Panc1 (cell line): ENCODE measurements around the gene UNC13C. TPM values are rescaled to one million over a fixed set of nuclear protein-coding genes. Genes with fewer than 3 reads are reported as not detected.

Experiments used
- ATAC-seq: fragments of 200-7000 bp; cut with Tn5 transposase; 2 replicates; pipeline ENCODE4 v1.9.1; 2020; ENCODE audit warnings: mild to moderate bottlenecking, moderate library complexity
- BruUV-seq: library from RNA; stranded (reverse); fragments of 400-500 nt; replicated peaks from 2 replicates; lab custom pipeline; 2021; lab: Mats Ljungman, UMichigan
- CTCF ChIA-PET: fragments of 300-600 bp; sonication (Branson Sonifier 250); formaldehyde crosslinking; loops from one replicate; lab custom pipeline; 2022; ENCODE audit warnings: antibody characterized with exemption; lab: Charles Lee
- POLR2A ChIA-PET: fragments of 300-600 bp; sonication (Branson Sonifier 250); formaldehyde crosslinking; loops from one replicate; lab custom pipeline; 2022; ENCODE audit warnings: antibody characterized with exemption; lab: Charles Lee
- DNase-seq: peaks from one replicate; pipeline ENCODE4 v3.0.0-alpha.2; 2010; ENCODE audit warnings: low read depth, low spot score
- H3K27ac ChIP-seq: 2 replicates; pipeline ENCODE4 v1.5.1; 2011; ENCODE audit warnings: mild to moderate bottlenecking, low read length, inconsistent platforms
- H3K27me3 ChIP-seq: fragments of 200-500 bp; sonication (Bioruptor generic); 2 replicates; pipeline ENCODE4 v1.6.0; 2014; ENCODE audit warnings: low read length, inconsistent platforms; ENCODE audit not compliant: control insufficient read depth, insufficient read depth
- H3K36me3 ChIP-seq: fragments of 200-500 bp; sonication (Bioruptor generic); 2 replicates; pipeline ENCODE4 v1.5.1; 2014; ENCODE audit warnings: inconsistent platforms, mild to moderate bottlenecking, low read length, moderate library complexity; ENCODE audit not compliant: control insufficient read depth, insufficient read depth
- H3K4me1 ChIP-seq: 2 replicates; pipeline ENCODE4 v1.5.1; 2011; ENCODE audit warnings: inconsistent platforms, mild to moderate bottlenecking, low read length, moderate library complexity; ENCODE audit not compliant: control insufficient read depth, insufficient read depth
- H3K4me3 ChIP-seq, 2 experiments: 2 replicates each; pipeline ENCODE4 v1.5.1; 2011 to 2012; ENCODE audit warnings: low read depth in 2 of 2, low read length in 2 of 2, mild to moderate bottlenecking in 2 of 2, inconsistent platforms in 1 of 2, moderate library complexity in 1 of 2
- H3K9me3 ChIP-seq: fragments of 200-500 bp; sonication (Bioruptor generic); 2 replicates; pipeline ENCODE4 v1.5.1; 2014; ENCODE audit warnings: low read depth, mild to moderate bottlenecking, inconsistent platforms, low read length, moderate library complexity; ENCODE audit not compliant: control insufficient read depth, insufficient read depth
- POLR2AphosphoS5 ChIP-seq: IDR thresholded peaks from 2 replicates; pipeline ENCODE4 v1.6.1; 2012; ENCODE audit warnings: mild to moderate bottlenecking, low read depth, low read length, moderate library complexity
- SIN3A ChIP-seq: IDR thresholded peaks from 2 replicates; pipeline ENCODE4 v1.6.1; 2012; ENCODE audit warnings: low read depth, mild to moderate bottlenecking, low read length, moderate library complexity, borderline replicate concordance; ENCODE audit not compliant: insufficient read depth
- TCF7L2 ChIP-seq: IDR thresholded peaks from 2 replicates; pipeline ENCODE4 v1.6.1; 2011; ENCODE audit warnings: mild to moderate bottlenecking, low read depth, low read length, inconsistent platforms
- in situ Hi-C: cut with HindIII; loops from 2 replicates; pipeline ENCODE4 v1.10.0; 2016; ENCODE audit warnings: low sequenced_read_pairs, low pct_unique_long_range_greater_than_20kb
- intact Hi-C: fragments of 100-400 bp; cut with micrococcal nuclease; formaldehyde crosslinking; loops from one replicate; pipeline ENCODE4 v1.10.0; 2022; ENCODE audit not compliant: unreplicated experiment
- total RNA-seq: library from RNA; stranded (reverse); gene quantifications from one replicate; pipeline ENCODE4 v1.2.1, GENCODE V29; 2021; ENCODE audit not compliant: unreplicated experiment
- TF ChIP-seq, protein P1 (sequence below), 2 experiments: IDR thresholded peaks; 2 replicates each; pipeline ENCODE4 v1.6.1; 2011 to 2012; ENCODE audit warnings: low read depth in 2 of 2, control low read depth in 1 of 2, low read length in 1 of 2, mild to moderate bottlenecking in 1 of 2, moderate library complexity in 1 of 2; ENCODE audit not compliant: insufficient read depth in 1 of 2
- TF ChIP-seq, protein P2 (sequence below): fragments of 450-650 bp; IDR thresholded peaks from 2 replicates; pipeline ENCODE4 v1.5.1; 2017; ENCODE audit warnings: mild to moderate bottlenecking

Gene UNC13C
- total RNA-seq, 1 experiment from 2014 or later: not detected

DNA sequence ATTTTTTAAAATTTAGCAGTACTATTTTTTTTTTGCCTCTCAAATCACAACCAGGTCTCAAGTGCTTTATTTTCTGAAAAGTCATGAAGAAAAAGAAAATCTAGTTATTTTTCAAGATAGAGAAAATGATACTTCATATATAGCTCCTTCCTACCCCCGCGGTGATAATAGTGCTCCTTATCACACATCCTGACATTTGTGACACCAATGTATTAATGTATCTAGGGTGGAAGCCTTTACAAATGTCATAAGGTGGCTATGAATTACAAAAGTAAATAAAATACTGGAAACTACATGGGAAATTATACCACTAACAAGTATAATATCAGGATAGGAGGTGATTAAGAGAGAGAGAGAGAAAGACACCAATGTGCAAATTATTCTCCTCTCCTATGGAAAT, 582.2 kb downstream of the UNC13C start:
- H3K4me1 ChIP-seq: no peaks in the 10 kb centered on the region
- in situ Hi-C loops: no loop called here
- no peaks in the 10 kb centered on the region for H3K27me3 ChIP-seq
- TF ChIP-seq SIN3A (no peak), TCF7L2 (no peak), POLR2AphosphoS5 (no peak)
- TF ChIP-seq, protein P1, sequence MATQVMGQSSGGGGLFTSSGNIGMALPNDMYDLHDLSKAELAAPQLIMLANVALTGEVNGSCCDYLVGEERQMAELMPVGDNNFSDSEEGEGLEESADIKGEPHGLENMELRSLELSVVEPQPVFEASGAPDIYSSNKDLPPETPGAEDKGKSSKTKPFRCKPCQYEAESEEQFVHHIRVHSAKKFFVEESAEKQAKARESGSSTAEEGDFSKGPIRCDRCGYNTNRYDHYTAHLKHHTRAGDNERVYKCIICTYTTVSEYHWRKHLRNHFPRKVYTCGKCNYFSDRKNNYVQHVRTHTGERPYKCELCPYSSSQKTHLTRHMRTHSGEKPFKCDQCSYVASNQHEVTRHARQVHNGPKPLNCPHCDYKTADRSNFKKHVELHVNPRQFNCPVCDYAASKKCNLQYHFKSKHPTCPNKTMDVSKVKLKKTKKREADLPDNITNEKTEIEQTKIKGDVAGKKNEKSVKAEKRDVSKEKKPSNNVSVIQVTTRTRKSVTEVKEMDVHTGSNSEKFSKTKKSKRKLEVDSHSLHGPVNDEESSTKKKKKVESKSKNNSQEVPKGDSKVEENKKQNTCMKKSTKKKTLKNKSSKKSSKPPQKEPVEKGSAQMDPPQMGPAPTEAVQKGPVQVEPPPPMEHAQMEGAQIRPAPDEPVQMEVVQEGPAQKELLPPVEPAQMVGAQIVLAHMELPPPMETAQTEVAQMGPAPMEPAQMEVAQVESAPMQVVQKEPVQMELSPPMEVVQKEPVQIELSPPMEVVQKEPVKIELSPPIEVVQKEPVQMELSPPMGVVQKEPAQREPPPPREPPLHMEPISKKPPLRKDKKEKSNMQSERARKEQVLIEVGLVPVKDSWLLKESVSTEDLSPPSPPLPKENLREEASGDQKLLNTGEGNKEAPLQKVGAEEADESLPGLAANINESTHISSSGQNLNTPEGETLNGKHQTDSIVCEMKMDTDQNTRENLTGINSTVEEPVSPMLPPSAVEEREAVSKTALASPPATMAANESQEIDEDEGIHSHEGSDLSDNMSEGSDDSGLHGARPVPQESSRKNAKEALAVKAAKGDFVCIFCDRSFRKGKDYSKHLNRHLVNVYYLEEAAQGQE (IDR thresholded peaks at IDR 0.05; ENCODE audit: insufficient read depth in 1 of 2, low read depth in 2 of 2, low read length in 1 of 2): no peak
- TF ChIP-seq, protein P2, sequence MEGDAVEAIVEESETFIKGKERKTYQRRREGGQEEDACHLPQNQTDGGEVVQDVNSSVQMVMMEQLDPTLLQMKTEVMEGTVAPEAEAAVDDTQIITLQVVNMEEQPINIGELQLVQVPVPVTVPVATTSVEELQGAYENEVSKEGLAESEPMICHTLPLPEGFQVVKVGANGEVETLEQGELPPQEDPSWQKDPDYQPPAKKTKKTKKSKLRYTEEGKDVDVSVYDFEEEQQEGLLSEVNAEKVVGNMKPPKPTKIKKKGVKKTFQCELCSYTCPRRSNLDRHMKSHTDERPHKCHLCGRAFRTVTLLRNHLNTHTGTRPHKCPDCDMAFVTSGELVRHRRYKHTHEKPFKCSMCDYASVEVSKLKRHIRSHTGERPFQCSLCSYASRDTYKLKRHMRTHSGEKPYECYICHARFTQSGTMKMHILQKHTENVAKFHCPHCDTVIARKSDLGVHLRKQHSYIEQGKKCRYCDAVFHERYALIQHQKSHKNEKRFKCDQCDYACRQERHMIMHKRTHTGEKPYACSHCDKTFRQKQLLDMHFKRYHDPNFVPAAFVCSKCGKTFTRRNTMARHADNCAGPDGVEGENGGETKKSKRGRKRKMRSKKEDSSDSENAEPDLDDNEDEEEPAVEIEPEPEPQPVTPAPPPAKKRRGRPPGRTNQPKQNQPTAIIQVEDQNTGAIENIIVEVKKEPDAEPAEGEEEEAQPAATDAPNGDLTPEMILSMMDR: no peak
- H3K36me3 ChIP-seq: no peaks in the 10 kb centered on the region
- H3K9me3 ChIP-seq: no peaks in the 10 kb centered on the region
- H3K27ac ChIP-seq: no peak overlapping the region
- intact Hi-C loops: no loop called here
- H3K4me3 ChIP-seq: no peak overlapping the region
- no peak for DNase-seq
- BruUV-seq: no TSS peak
- ChIA-PET POLR2A (no interaction called here), CTCF (no interaction called here)
- no peak for ATAC-seq

DNA sequence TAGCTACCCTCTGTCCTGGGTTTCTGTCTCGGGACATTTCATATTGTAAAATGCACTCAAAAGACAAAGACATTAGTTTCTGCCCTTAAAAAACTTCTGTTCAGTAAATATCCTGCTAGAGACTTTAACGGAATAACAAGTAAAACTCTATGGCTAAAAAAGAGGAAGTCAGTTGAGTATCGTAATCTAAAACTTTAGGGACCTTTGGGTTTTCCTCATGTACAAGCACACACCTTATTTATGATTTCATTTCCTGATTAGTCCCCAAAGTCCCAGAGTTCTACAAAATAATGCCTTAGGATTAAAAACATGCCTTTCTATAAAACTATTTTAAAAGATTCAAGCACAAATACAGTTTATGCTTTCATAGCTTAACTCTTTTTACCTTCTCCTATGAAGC, 585.9 kb downstream of the UNC13C start:
- Histone ChIP-seq H3K36me3 (no peaks in the 10 kb centered on the region), H3K4me1 (no peaks in the 10 kb centered on the region), H3K4me3 (no peak overlapping the region), H3K9me3 (no peaks in the 10 kb centered on the region), H3K27ac (no peak overlapping the region), H3K27me3 (no peaks in the 10 kb centered on the region)
- ChIA-PET POLR2A (no interaction called here), CTCF (no interaction called here)
- DNase-seq (no peak), ATAC-seq (no peak)
- in situ Hi-C loops: no loop called here
- BruUV-seq: no TSS peak
- intact Hi-C loops: no loop called here
- TF ChIP-seq, protein P2: no peak
- no peak for TF ChIP-seq TCF7L2
- TF ChIP-seq, protein P1 (IDR thresholded peaks at IDR 0.05; ENCODE audit: insufficient read depth in 1 of 2, low read depth in 2 of 2, low read length in 1 of 2): no peak
